Fibroblast of skin of scalp (primary cell): ENCODE data around the gene RAB8A.
"Not testable (repeated sequence)": the region's sequence is repeated elsewhere in the genome, so short reads cannot be mapped to it uniquely, and the experiment has no call there.

Experiments
- DNase-seq: peaks from one replicate; pipeline ENCODE4 v3.0.0-alpha.2; 2013

The RAB8A gene

DNA sequence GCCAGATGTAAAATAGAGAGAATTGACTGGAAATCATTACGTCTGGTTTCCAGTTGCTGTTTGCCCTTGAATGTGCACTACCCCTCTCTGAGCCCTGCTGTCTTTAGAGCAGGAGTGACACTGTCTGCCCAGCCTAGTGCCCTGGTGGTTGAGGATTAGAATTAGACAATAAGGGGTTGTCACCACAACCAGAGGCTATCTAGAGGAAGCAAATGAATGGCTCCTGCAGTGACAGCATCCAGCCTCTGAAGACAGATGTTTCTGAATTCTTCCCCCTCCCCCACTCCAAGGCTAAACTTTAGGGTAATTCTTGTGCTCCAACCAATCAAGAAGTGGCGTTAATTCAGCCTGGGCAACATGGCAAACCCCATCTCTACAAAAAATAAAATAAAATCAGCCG lies 2.0 kb downstream of the RAB8A start:
- no peak for DNase-seq

DNA sequence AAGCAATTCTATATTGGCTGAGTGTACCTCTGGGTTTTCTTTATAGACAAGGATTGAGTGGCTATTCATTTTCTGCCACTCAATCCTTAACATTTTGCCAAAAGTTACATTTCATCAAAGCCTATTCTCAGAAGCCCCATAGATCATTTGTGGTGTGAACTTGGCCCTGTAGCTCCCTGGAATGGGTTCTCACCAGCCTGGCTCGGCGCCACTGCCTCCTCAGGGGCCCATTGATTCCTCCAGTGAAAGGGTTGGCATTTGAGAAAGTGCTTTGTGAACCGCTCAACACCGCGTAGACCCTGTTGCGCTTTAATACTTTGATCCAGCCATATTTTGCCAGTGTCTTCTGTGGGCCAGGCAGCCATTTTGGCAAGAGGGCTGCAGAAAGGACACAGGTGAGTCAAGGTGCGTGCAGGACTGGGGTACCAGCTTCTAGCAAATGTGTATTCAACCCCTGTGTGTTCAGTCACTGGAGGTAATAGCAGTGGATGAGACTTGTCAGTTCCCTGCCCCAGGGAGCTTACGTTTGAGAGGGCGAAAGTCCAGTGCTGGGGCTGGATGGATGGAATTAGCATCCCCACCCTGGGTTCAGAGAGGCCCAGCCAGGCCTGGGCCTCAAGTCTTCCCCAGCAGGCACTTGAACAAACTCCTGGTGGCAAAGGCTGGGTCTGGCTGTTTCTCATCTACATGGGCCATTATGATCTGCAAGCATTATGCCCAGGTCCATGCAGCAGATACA lies 3.8 kb downstream of the RAB8A start:
- no peak for DNase-seq

DNA sequence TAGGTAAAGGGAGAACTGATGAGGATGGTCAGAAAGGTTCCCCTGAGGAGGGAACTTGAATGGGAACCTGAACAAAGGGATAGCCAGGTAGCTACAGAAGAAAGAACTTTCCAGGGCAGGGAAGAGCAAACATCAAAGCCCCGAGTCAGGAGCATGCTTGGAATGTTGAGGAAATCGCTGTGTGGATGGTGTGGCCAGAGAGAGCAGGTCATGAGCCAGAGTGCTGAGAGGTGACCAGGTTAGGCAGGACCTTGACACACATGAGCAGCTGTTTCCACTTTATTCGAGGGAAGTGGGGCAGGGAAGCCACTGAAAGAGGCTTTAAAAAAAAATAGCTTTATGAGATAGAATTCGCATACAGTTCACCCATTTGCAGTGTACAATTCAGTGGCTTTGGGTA lies 4.4 kb downstream of the RAB8A start:
- DNase-seq = no peak

DNA sequence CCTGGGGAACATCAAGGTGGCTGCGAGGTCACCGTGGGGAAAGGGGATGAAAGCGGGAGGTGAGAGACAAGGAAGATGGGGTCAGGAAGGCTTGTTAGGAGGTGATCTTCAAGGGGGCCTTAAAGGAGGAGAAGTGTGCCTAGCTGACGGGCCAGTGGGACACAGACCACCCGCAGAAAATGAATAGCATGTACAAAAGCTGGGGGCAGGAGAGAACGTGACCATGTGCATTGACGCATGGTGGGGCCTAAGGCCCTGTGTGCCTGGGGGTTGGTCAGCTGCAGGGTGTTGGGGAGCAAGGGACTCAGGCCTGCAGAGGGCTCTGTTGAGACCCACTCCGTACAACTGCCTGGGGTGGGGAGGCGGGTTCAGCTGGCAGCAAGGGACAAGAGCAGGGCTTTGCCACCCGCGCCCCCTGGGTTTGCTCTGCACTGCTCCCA lies 5.9 kb downstream of the RAB8A start:
- no peak for DNase-seq

DNA sequence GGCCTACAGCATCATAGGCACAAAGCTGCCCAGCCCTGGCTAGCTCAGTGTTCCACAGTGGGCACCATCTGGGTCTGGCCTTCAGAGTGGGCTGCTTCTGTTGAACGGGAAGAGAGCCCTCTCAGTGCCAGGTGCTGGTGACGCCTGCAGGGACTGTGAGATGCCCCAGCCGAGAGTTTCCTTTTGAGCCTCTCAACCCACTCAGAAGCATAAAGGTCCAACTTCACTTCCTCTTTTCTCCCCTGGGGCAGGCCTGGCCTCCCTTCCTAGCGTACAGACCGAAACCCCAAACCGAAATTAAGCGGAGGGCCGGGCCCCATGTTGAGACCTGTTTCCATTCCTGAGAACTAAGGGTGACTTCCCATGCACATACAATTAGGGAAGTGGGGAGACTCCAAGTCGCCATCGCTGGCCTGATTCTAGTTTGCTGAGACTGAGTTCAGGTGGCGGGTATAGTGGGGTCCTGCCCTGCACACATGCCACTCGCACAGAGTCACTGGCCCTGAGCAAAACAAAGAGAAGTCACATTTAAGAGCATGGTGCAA lies 6.9 kb downstream of the RAB8A start:
- no peak for DNase-seq

DNA sequence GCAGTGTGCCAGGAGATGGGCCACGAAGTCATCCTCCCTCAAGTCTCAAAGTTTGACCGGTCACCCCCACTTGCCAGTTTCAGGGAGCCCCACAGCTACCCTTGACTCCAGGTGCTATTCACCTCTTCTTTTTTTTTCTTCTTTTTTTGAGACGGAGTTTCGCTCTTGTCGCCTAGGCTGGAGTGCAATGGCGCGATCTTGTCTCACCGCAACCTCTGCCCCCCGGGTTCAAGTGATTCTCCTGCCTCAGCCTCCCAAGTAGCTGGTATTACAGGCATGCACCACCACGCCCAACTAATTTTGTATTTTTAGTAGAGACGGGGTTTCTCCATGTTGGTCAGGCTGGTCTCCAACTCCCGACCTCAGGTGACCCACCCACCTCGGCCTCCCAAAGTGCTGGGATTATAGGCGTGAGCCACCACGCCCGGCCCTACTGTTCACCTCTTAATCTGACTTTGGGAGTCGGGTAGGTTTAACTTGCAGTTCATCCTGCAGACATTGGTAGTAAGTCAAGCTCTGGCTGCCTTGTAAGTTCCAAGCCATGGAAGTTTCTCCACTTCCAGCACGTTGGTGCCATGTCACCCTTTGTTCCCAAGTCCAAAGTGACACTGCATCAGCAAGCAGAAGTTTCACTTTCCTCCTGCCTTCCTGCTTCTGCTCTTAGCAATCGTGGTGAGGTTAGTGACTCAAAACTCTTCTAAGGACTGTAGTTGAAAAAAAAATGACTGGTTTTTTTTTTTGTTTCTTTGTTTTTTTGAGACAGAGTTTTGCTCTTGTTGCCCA lies 7.6 kb downstream of the RAB8A start:
- not testable (repeated sequence) for DNase-seq

DNA sequence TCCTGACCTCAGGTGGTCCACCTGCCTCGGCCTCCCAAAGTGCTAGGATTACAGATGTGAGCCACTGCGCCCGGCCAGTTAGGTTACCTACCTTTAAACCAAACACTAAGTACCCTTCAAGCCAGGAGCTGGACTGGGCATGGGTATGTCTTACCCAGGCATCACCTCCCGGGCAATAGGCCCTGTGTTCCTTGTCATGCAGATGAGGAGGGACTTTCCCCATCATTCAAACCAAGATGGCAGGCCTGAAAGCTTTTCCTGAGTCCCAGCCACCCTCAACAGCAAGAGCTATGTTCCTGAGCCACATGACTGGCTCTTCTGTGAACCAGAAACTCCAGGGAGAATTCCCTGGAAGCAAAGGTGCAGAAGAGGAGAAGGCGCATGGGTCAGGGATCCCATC lies 9.5 kb downstream of the RAB8A start:
- DNase-seq = no peak

DNA sequence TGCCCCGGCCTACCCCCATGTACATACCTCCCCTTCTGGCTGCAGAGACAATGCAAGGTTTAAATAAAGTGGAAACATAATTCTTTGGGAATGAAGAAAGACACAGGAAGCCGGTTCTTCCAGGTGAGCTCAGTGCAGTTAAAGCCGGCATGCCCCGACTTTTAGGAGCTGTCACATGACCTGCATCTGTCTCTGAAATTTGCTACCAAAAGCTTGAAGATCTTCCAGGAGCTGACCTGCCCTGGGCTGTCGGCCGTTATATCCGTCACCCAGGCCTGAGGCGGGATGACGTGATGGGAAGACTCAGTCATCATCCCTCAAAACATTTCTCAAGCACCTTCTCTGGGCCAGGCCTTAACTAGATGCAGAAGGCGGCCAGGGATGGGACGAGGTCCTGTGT lies 10.3 kb downstream of the RAB8A start:
- DNase-seq = no peak

DNA sequence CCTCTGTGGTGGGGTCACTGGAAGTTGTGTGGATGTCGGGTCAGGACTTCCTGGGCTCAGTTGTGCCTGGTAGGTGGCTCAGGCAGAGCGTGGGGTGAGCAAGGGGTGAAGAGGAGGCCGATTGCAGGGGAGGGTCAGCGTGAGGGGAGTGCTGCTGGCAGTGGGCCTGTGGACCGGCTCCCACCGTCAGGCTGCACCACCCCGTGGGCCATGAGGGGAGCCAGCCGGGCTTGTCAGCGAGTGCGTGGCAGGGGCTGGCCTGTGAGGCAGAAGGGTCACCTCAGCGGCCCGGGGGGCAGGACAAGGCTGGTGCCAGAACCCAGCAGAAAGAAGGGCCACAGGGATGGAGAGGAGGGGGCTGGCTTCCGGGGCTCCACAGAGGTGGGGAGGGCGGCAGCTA lies 13.3 kb downstream of the RAB8A start:
- DNase-seq = no peak

DNA sequence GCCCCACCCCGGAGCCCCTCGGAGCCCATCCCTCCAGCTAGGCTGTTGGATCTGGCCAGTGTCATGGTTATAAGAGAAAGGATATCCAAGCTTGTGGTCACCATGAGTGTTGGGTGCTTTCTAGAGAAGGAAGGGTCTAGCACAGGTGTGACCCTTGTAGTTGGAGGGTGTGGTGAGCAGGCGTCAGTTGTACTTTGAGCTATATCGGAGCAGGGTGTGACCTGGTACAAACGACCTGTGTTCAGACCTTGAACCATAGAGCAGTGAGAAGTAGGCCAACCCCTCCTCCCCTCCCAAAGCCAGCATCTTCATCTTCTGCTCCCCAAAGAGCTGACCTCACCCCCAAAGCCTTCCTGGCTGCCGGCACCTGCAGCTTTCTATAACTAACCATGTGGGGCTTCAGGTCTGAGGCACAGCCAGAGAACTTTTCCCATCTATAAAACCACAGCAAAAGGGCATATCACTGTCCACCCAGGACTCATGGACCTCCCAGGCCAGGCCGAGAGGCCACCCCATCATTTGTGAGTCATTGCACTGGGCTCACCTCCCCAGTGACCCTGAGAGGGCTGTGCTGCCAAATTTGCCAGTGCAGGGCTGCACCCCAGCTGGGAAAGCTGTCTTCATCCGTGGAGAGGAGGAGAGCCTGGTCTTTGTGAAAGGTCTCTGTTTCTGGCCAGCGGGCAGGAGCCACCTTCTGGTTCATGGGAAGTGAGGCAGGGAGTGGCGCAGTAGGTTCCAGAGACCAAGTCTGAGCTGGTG lies 14.2 kb downstream of the RAB8A start:
- DNase-seq = no peak

DNA sequence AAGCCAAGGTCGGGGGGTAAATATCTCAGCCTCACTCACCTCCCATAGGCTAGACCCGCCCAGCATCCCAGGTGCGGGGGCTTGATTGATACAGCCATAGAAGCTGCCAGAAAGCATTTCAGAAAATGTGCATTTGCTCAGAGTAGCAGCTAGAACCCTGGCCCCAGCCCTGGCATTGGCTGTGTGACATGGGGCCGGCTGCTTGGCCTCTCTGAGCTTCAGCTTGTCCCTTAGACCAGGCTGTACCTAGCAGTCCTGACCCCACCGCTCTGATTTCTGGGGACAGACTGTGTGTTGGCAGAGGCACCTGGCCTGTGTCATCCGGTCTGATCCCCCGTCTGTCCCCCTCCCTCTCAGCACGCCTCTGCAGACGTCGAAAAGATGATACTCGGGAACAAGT lies 15.4 kb downstream of the RAB8A start:
- no peak for DNase-seq

DNA sequence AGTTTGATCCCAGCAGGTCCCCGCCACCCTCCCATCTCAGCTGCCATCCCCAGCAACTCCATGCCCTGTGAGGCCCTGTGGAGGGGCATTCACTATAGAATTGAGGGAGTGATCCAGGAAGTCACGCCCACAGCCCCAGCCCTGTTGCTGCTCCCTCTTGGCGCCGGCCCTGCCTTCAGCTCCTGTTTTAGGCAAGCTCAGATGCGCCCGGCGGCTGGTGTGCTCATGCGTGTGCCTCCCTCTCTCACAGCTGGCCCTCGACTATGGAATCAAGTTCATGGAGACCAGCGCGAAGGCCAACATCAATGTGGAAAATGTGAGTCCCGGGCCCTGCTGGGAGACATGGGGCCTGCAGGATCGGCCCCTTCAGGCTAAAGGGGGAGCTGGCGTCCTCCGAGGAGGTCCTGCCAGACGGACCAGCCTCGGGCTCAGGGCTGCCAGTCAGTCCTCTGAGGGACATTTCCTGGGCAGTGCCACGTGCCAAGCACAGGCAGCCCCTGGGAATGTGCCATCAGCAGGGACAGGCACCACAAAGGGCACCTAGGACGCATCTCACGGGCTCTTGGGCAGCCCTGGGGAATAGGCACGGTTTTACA lies 16.2 kb downstream of the RAB8A start:
- no peak for DNase-seq

DNA sequence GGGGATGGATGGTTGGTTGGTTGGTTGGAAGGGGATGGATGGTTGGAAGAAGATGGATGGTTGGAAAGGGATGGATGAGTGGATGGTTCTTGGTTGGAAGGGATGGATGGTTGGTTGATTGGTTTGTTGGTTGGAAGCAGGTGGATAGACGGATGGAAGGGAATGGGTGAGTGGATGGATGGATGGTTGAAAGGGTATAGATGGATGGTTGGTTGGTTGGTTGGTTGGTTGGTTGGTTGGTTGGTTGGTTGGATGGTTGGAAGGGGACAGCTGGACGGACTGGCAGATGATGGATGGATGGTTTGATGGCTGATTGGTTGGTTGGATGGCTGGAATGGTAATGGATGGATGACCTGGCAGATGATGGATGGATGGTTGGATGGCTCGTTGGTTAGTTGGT lies 20.0 kb downstream of the RAB8A start:
- no peak for DNase-seq

DNA sequence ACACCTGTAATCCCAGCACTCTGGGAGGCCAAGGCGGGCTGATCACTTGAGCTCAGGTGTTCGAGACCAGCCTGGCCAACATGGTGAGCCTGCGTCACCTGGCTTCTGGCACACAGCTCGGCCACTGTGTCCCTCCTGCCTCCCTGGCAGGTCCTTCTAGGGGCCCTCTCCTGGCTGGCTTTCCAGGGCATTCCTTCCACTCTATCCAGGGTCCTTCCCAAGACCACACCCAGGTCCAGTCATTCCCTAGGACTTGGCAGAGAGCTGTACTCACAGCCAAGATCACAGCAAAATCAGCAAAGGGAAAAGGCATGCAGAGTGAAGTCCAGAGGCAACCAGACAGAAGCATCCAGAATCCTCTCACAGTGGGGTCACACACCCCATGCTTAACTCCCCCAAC lies 22.1 kb downstream of the RAB8A start:
- no peak for DNase-seq

DNA sequence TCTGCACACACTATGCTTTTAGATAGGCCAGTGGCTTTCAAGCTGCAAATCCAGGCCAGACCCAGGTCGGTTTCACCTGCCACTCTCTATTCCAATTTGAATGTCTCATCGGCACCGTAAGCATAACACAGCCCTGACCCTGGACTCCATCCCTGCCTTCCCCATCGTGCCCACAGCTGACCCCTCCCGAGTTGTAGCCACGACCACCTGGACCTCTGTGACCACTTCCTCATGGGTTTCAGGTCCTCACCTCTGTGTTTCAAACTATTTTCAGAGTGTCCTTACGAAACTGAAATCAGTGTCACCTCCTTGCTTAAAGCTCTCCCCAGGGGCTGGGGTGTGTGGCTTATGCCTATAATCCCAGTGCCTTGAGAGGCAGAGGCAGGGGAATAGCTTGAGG lies 22.8 kb downstream of the RAB8A start:
- DNase-seq = no peak

DNA sequence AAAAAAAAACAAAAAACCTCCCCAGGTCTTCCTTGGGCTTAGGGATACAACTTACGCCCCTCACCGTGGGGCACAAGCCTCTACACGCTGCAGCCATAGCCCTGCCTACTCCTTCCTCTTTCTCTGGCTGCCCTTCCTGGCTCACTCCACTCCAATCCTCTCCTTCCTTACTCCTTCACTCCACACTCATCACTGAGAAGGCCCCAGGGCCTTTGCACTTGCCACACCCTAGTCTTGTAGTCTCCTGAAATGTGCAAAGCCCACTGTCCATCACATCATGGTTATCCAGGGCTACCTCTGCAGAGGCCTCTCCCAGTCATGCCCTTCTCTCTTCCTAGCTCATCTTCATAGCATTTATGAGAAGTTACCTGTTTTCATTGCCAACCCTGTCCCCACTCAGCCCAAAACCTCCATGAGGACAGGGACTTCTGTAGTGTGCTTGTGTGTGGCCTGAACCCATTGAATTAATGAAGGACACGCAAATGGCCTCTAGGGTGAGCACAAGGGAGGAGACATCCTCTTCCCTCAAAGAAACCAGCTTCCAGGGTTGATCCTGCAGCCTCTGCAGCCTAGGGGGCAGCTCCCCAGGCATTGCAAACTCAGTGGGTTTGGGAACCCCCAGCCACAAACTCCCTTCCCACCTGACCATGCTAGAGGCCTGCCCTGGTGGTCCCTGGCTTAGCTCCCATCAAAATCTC lies 23.9 kb downstream of the RAB8A start:
- DNase-seq = no peak

DNA sequence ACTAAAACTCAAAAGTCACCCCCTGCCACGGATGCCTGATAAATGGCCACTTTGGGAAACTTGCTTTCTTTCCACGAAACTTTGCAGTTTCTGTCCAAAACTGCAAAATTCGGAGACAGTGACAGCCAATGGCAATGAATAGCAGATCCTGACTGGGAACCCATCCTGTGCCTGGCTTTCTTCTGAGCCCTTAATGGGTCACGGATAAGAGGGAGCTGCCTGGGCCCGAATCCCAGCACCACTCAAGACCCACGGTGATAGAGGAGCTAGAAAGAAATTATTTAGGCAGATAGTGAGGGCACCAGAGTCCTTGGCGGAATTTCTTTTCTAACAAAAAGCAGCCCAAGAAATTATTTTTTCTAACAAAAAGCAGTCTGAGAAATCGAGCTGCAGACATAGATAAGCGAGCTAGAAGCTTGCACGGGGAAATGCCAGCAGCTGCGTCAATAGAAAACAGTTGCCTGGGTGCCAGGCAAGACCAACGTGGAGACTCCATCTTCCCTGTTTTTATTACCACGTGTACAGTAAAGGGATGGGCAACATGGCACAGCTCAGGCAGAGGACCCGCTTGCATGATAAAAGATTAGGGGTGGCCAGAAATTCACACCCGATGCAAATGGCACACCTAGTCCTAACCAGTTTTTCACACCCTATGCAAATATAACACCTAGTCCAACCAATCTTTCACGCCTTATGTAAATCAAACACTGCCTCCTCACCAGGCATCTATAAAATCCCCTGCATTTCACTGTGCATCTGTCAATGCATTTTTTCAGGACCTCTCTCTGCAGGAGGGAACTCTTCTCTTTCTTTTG lies 24.7 kb downstream of the RAB8A start:
- no peak for DNase-seq

DNA sequence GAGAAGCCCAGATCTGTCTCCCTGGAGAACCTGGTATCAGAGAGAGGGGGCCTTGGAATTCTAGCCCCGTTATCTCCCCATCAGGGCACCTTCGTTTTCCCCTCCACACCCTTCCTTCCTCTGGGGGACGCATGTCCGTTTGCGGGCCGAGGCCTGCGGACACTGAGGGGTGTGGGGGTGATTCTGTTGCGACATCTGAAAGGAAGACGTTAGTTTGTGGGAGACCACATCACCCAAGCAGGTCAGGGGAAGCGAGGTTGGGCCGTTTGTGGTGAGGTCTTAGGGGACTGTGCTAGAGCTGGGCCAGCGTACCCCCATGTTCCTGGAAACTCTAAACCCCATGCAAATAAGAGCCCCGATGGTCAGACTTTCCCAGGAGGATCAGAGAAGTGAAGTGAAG lies 28.1 kb downstream of the RAB8A start:
- no peak for DNase-seq

DNA sequence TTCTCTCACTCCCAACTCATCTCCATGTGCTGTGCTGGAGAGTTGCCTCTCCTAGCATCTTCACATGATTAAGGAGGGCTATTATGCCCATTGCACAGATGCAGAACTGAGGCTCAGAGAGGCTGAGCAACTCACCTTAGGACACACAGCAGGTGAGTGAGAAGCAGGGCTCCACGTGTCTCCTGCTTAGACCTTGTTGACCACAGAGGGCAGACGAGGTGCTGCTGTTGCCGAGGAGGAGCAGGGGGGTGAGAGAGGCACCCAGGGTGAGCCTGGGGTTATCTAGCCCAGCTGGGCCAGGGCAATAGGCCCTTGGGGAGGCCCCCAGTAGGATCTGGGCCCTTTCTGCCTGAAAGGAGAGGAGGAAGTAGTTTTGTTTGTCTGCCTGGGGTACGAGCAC lies 29.4 kb downstream of the RAB8A start:
- no peak for DNase-seq

DNA sequence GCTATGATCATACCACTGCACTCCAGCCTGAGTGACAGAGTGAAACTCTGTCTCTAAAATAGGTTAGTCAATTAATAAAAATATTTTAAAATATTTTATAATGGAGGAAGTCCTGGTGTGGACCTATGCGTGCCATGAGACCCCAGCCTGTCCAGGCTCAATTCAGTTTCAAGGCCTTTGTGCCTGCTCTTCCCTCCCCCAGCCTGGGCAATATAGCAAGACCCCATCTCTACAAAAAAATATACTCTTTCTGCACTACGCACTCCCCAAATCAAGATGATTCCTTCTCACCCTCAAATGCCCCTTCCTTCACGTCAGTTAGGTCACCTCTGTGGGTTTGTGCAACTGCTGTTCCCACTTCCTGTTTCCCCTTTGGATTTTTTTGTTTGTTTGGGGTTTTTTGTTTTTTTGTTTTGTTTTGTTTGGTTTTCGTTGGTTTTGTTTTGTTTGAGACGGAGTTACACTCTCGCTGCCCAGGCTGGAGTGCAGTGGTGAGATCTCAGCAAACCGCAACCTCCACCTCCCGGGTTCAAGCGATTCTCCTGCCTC lies 30.4 kb downstream of the RAB8A start:
- no peak for DNase-seq
